GM18499 (cell line): ENCODE measurements around the gene KIRREL1.
"Not testable (repeated sequence)": the region's sequence is repeated elsewhere in the genome, so short reads cannot be mapped to it uniquely, and the experiment has no call there.

Experiments
- ATAC-seq: cut with Tn5 transposase; IDR thresholded peaks from one replicate; pipeline ENCODE4 v1.9.1; 2021; ENCODE audit warnings: moderate number of reproducible peaks; ENCODE audit not compliant: insufficient read depth, unreplicated experiment

Gene KIRREL1

DNA sequence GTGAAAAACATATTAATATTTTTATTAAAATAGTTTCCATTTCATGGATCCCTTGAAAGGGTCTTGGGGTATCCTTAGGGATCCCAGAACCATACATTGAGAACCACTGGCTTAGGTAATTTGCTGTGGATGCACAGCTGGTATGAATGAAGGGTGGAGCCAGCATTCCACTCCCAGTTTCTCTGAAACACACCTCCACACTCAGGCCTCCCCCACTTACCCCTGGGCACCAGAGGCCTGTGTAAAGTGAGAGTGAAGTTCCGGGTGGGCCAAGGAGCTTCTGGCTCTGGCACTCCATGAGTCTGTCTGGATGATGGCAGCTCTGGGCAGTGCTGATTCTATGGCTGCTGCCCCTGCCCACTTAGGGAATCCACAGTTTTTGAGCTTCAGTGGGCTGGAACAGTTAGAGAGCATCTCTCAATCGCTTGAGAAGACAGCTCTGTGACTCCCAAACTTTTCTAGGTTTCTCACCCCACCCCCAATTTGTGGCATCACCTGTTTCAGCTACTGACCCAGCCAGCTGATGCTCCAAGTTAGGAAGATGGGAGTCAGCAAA is 129.5 kb downstream of the KIRREL1 start:
- no peak for ATAC-seq

DNA sequence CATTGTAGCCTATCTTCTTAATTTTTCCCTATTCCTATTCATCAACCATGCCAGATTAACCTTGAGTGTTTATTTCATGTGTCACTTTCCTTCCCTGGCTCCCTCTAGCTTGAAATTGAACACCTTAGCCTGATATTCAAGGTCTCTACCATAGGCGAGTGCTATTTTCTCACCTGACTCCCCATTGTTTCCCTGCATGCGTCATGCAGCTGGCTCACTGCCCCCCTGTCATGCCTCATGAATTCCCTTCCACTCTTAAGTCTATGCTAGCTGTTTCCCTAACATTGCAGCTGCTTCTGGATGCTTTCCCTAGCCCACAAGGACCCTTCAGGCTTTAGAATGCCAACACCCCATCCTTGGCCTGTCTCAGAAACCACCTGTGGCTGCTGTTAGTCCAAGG is 130.6 kb downstream of the KIRREL1 start:
- no peak for ATAC-seq

DNA sequence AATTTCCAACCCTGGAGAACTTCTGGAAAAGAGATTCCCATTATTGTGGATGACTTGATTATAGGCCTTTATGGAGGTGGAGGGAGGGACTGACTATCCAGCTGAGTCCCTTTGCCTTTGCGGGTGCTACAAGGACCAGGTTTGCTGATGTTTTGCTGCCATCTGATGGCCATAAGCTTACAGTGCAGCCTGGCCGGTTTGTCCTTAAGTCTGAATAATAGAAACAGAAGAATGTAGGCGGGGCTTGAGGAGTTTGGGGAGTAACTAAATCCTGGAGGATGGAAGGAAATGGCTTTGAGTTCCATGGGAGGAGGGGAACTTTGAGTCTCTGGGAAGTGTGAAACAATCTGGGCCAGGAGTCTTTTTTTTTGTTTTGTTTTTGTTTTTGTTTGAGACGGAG is 131.6 kb downstream of the KIRREL1 start:
- no peak for ATAC-seq

GRCh38 chr1:158126425-158126824 is 133.0 kb downstream of the KIRREL1 start:
- no peak for ATAC-seq

GRCh38 chr1:158128531-158128930 is 135.1 kb downstream of the KIRREL1 start:
- not testable (repeated sequence) for ATAC-seq

- ATAC-seq: no peak
Observed at GRCh38 chr1:158131217-158131616, 137.8 kb downstream of the KIRREL1 start.

GRCh38 chr1:158140764-158141192 is 147.3 kb downstream of the KIRREL1 start:
- ATAC-seq: no peak

DNA sequence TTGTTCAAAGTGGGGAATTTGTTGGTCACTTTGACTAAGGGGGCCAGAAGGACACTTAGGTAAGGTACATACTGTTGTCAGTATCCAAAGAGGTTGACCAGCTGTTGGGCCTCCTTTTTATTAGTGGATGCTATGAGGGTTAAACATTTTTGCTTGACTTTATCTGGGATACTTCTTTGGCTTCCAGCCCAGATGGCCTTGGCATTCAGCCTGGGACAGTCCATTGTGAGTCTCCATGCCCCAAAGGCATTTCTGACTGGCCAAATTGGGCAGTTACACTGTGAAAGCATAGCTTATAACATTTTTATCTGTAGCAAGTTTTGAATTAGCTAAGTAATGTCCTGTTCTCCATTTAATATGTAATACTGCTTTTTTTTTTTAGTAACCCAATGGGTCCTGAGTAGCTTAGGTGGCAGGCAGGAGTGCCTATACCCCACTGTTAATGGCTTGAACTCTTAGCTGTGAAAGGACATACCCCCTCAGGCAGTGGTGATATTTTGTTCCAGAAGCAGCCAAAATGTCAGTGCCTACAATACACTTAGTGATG is 151.8 kb downstream of the KIRREL1 start:
- no peak for ATAC-seq

DNA sequence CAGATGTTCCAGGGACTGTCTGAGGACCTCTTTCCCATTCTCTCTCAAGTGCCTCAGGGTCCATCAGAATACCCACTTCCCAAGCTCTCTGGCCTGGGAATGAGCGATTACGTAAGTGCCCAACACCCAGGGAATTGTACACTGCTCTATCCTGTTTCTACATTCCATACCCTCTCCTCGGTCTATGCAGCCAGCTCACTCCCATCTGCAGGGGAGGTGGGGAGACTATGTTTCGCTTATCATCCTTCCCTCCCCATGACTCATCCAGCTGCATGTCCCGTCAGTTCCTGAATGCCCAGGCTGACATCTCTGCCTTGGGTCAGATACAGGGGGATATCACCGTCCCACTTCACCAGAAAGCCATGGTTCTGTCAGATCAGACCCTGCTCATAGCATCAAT is 152.7 kb downstream of the KIRREL1 start:
- no peak for ATAC-seq

DNA sequence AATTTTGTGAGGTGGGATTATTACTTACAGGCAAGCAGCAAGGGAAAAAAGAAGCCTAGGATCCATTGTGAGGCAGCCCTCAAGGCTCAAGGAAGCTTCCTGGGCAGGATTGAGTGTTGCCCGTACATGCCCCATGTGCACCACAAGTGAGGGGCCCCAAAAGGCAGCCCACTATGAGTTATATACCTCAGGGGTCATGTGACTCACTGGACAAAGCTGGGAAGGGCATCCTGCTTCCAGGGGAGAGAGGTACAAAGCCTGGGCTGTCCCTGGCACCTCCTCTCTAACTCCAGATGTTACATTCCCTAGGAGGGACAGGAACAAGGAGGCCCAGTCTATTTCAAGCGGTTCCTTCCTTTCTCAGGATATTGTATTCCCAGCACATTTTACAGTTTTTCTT is 153.3 kb downstream of the KIRREL1 start:
- no peak for ATAC-seq

DNA sequence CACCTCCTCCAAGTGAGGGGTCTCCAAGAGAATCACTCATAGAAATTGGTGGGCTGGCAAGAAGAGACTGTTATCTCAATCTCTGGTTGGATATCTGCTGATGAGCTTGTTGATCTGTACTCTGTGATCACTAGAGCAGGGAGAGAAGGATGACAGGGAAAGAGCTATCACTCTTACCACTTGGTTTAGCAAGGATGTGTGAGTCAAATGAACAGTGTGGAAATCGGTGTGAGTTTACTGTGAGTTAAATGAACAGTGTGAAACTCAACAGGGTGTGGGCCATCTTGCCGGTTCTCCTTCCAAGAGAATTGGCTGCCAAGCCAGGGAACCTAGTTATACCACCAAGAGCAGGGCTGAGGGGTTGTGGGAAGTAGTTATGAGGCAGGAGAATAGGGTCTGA is 154.0 kb downstream of the KIRREL1 start:
- ATAC-seq: no peak

- ATAC-seq: no peak
Observed at GRCh38 chr1:158147869-158148268, 154.4 kb downstream of the KIRREL1 start.

DNA sequence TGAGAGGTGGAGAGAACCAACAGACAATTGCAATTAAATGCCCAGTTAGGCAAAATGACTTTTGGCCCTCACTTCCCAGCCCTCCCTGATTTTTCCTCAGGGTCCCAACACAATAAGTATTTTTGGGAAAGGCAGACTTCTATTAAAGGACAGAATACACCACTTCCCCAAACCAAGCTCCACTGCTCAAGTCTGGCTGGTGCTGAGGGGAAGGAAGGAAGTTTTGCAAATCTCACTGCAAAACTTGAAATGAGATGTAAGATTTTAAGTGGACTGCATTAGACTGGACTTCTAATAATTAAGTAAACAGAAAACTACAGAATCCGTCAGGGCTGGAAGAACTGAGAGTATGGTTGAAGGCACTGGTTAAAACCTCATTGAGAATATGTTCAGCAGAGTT is 155.0 kb downstream of the KIRREL1 start:
- no peak for ATAC-seq

- no peak for ATAC-seq
Observed at GRCh38 chr1:158149175-158149574, 155.7 kb downstream of the KIRREL1 start.
